Right kidney (tissue), 1 donor: Measurements from ENCODE around the gene ZNF326.

Experiments used
- DNase-seq: peaks from one replicate; pipeline ENCODE4 v3.0.0-alpha.2; 2016

ZNF326 gene

GRCh38 chr1:90074566-90074965 is 79.7 kb downstream of the ZNF326 start:
- no peak for DNase-seq

- DNase-seq = no peak
These were observed 80.1 kb downstream of the ZNF326 start for GRCh38 chr1:90074970-90075391.

DNA sequence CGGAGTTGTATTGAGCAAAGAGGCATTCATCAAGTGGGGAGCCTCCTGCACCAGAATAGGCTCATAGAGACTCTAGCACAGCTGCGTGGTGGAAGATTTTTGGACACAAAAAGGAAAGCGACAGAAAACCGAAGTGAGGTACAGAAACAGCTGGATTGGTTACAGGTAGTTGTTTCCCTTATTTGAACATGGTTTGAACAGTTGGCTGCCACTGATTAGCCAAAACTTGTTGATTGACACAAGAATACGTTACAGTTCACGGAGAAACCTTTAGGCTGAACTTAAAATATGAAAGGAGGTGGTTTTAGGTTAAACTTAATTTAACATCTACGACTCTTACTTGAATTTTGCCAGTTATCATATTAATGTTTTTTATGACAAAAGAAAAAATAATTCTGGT is 89.1 kb downstream of the ZNF326 start:
- DNase-seq = no peak
